T-helper 2 cell treated with Interferon-gamma antibody and Interleukin-4, amounts not matched to agents 100 ng/mL and 5 ng/mL, for 36 hours (primary cell): ENCODE measurements around the gene CFAP92. TPM values are rescaled to one million over a fixed set of nuclear protein-coding genes. Genes with fewer than 3 reads are reported as not detected.
"Not testable (repeated sequence)": the region's sequence is repeated elsewhere in the genome, so short reads cannot be mapped to it uniquely, and the experiment has no call there.

Experiments
- intact Hi-C: fragments of 100-400 bp; cut with micrococcal nuclease; formaldehyde crosslinking; loops from one replicate; pipeline ENCODE4 v1.15.1; 2023
- total RNA-seq: library from RNA; stranded (reverse); gene quantifications from 2 replicates; pipeline ENCODE4 v1.2.3, GENCODE V29; 2022

The CFAP92 gene
- total RNA-seq, 1 donor from 2014 or later, result not detected

DNA sequence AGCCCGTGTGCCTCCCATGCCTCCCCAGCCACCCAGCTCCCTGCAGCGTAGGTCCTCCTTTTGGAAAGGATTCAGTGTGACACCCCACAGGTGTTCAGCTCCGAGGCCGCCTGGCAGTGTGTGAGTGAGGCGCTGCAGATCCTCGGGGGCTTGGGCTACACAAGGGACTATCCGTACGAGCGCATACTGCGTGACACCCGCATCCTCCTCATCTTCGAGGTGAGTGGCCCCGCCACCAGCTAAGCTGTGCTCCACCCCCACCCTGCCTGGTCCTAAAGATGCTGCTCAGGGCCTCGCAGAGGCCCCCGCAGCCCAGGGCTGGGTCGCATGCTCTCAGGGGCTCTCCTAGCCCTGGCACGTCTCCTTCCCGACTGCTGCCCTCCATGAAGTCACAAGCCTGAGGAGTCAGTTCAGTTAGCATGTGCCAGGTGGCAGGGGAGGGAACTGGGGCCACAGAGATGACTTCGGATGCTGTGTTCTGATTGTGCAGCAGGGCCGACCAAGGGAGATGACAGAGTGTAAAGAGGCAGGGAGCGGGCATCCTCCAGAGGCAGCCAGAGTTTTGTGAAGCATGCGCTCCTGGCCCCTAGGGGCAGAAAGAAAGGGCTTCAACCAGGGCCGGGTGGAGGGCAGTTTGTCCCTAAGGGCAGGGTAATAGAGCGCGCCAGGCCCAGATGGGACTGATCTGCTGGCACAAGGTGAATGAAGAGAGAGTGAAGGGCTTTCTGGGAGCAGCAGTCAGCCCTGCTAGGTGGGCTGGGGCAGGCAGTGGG, 87.7 kb downstream of the CFAP92 start:
- intact Hi-C loops, result no loop called here

- intact Hi-C loops, result no loop called here
These were observed 90.4 kb downstream of the CFAP92 start for GRCh38 chr3:128903501-128903900.

DNA sequence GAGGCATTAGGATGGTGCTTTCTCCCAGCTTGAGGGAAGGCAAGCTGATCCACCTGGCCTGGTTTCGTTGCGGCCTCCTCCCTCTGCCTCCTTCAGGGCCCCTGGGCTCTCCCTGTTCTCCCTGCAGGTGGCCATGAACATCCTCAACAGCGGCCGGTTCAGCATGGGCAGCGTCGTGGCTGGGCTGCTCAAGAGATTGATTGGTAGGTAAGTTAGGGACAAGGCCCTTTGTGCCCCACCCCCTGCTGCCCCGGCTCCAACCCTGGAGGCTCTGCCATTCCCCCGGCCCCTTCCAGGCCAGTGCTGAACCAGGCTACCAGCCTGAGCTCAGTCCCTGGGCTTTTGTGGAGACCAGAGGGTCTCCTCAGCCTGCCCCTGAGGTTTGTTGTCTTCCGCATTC, 91.5 kb downstream of the CFAP92 start:
- intact Hi-C loops, result no loop called here

GRCh38 chr3:128895843-128896697, 97.8 kb downstream of the CFAP92 start:
- intact Hi-C loops, result no loop called here

GRCh38 chr3:128889139-128889894, 104.6 kb downstream of the CFAP92 start:
- intact Hi-C loops, result no loop called here

DNA sequence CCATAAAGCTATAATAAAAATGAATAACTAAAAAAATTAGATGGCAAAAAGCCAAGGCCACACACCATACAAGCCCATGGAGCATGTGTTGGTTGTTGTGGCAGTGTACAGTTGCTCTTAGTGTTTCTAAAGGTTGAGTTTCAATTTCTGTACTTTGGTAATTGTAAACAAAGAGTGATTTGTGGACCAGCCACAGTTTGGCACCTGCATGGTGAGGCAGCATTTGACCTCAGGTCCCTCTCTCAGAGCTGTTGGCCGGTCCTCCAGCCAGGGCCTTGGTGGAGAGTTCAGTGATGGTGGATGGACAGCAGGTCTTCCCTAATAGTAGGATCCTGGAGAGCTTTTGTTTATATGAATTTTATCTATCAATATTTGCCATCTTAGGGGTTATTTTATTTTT, 108.9 kb downstream of the CFAP92 start:
- intact Hi-C loops, result no loop called here

GRCh38 chr3:128882719-128883118, 111.2 kb downstream of the CFAP92 start:
- intact Hi-C loops, result no loop called here

DNA sequence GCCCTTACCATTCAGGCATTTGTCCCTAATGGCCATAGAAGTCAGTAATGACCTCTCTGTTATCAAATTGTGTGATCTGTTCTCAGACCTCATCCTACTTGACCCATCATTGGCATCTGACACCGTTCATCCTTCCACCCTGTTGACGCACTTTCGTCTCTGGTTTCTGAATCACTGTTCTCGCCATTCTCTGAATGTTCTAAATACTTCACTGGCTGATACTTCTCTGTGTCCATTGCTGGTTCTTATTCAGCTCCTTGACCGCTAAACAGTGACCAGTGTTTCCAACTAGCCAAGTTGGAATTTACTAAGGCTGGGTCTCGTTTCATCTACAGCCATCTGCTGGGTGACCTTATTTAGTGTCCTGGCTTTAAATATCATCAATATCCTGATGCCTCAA, 112.3 kb downstream of the CFAP92 start:
- intact Hi-C loops, result no loop called here

DNA sequence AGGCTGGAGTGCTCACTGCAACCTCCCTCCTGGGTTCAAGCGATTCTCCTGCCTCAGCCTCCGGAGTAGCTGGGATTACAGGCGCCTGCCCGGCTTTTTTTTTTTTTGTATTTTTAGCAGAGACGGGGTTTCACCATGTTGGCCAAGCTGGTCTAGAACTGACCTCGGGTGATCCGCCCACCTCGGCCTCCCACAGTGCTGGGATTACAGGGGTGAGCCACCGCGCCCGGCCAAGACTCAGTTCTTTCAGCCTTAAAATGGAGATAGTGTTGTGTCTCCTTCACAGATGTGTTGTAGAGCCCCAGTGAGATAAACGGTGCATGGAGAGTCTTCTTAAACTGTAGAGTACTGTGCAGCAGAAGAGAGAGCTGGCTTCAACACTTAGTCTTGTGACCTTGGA, 113.4 kb downstream of the CFAP92 start:
- intact Hi-C loops, result not testable (repeated sequence)

GRCh38 chr3:128879991-128880390, 113.9 kb downstream of the CFAP92 start:
- intact Hi-C loops, result loop anchor here (1.0 to 5.0 kb wide), 11 partner anchors 33 to 1012 kb away; partner anchors contain the start of genes COPG1, IFT122, RAB7A and RPN1

DNA sequence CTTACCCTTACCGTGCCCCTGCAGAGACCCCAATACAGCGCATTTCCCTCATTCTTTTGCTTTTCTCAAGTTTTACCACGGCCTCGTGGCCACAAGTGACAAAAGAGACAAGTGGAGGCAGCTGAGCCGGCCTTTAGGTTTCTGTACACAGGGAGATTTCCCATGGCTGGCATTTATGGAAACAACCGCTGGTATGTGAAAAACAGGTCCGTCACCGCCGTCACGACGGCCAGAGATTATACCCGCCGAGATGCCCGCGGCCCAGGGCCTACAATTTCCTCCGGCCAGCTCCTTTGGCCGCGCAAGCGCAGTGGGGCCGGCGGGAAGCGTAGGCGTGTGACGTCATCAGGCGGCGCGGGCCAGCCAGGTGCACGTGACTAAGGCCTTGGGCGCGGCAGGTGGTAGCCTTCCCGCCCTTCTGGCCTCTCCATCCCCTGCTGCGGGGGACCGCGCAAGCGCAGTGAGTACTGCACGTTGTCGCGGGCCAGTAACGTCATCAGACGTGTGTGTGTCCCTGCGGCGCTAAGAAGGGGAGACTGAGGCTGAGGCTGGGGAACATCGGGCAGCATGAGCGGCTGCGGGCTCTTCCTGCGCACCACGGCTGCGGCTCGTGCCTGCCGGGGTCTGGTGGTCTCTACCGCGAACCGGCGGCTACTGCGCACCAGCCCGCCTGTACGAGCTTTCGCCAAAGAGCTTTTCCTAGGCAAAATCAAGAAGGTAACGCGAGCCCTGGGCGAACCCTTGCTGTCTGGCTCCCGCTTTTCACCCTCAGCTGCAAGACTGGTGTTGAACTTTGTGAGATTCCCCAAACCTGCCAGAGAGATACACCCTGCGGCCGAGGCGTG, 114.5 kb downstream of the CFAP92 start, which contains the start of gene ACAD9:
TSS of gene ACAD9 (plus strand) at position 496 of the 845 bp plus-strand sequence. CDS start at position 568, 72 bp downstream.
- intact Hi-C loops, result loop anchor here (1.0 to 5.0 kb wide), 11 partner anchors 33 to 1013 kb away; partner anchors contain the start of genes COPG1, IFT122, RAB7A and RPN1

GRCh38 chr3:128878556-128879124, 115.2 kb downstream of the CFAP92 start:
- intact Hi-C loops, result loop anchor here (1.0 to 5.0 kb wide), 11 partner anchors 32 to 1014 kb away; partner anchors contain the start of genes COPG1, IFT122, RAB7A and RPN1

- intact Hi-C loops, result loop anchor here (2.0 to 5.0 kb wide), 5 partner anchors 31 to 1014 kb away; partner anchors contain the start of gene TMCC1
These were observed 115.8 kb downstream of the CFAP92 start for GRCh38 chr3:128878011-128878457.

DNA sequence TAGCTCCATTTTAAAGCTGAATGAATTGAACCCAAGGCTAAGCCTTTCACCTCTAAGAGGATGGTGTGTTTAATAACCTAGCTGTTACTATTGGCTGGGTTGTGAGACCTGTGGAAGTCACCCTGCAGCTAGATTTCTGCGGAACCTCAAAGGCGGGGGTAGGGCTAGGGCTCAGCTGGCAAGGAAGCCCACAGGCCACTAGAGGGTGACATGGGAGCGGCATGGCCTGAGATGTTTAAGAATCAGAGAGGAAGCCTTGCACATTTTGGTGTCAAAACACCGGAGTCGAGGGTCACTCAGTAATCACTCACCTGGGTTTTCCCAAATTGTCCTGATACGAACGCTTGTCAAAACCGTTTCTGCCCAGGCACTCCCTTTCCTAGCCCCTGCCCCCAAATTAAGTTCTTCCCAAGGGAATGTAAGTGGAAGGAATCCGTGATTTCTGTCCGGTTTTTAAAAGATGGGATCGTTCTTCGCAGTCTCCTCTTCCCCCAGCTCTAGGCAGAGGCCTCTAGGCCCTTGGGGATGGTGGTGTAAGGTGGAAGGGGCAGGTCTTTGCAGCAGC, 118.2 kb downstream of the CFAP92 start:
- intact Hi-C loops, result loop anchor here (1.0 to 5.0 kb wide), 2 partner anchors 48 to 1017 kb away; partner anchors contain the start of gene TMCC1

- intact Hi-C loops, result loop anchor here (1.0 to 5.0 kb wide), 2 partner anchors 49 to 1018 kb away; partner anchors contain the start of gene TMCC1
These were observed 119.2 kb downstream of the CFAP92 start for GRCh38 chr3:128874481-128875180.

GRCh38 chr3:128873244-128874022, 120.4 kb downstream of the CFAP92 start:
- intact Hi-C loops, result no loop called here

GRCh38 chr3:128872744-128873143, 121.1 kb downstream of the CFAP92 start:
- intact Hi-C loops, result no loop called here

DNA sequence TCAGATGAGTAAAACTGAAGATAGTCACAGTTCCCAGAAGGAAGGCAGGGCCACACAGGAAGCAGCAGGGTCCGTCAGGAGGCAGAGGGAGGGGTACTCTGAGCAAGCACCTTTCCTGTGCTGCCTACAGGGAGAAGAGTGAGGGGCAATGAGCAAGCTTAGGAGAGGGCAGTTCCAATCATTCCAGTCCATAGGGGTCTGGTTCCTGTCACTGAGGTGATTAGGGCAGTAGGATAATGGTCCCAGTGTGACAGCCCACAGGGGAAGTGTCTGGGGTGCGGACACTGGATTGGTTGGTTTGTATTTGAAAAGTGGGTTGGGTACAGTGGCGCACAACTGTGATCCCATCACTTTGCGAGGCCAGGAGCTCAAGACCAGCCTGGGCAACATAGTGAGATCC, 121.6 kb downstream of the CFAP92 start:
- intact Hi-C loops, result no loop called here
